ENCODE data around the gene CENPA.
"Not testable (repeated sequence)": the region's sequence is repeated elsewhere in the genome, so short reads cannot be mapped to it uniquely, and the experiment has no call there.

- not testable (repeated sequence) for TF ChIP-seq TAF1, POLR2A, POLR2AphosphoS5, SPI1 (IDR thresholded peaks at IDR 0.05; ENCODE audit: low read depth, low read length)
Observed at GRCh38 chr2:26760991-26761390, 24.9 kb upstream of the CENPA start.
